ENCODE results near the gene GPR37L1.

DNA sequence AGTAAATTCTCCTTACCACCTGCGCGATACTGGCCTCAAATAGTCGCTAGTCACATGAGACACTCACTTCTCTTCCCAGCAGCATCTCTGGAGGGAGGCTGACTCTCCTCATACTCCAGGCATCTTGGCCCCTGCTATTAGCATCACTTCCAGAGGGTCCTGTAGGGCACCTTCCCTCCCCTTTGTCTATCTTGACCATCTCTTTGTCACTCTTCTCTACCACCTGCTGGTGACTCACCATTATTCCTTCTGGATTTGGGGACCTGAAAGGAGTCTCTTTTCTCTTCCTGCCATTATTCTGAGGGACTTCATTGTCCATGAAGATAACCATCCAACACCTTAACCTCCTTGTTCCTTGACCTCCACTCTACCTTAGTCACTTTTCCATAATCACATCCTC is 31.7 kb upstream of the GPR37L1 start:
- TF ChIP-seq POLR2A (IDR thresholded peaks at IDR 0.05; ENCODE audit: extremely low read depth, insufficient read length) = no peak
- TF ChIP-seq, protein P1, sequence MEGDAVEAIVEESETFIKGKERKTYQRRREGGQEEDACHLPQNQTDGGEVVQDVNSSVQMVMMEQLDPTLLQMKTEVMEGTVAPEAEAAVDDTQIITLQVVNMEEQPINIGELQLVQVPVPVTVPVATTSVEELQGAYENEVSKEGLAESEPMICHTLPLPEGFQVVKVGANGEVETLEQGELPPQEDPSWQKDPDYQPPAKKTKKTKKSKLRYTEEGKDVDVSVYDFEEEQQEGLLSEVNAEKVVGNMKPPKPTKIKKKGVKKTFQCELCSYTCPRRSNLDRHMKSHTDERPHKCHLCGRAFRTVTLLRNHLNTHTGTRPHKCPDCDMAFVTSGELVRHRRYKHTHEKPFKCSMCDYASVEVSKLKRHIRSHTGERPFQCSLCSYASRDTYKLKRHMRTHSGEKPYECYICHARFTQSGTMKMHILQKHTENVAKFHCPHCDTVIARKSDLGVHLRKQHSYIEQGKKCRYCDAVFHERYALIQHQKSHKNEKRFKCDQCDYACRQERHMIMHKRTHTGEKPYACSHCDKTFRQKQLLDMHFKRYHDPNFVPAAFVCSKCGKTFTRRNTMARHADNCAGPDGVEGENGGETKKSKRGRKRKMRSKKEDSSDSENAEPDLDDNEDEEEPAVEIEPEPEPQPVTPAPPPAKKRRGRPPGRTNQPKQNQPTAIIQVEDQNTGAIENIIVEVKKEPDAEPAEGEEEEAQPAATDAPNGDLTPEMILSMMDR (IDR thresholded peaks at IDR 0.05; ENCODE audit: low read depth, low read length) = no peak

Data from NB4 (cell line).